SK-N-SH treated with all-trans-retinoic acid at 6 μM for 48 hours (cell line): Measurements from ENCODE around the gene C3.

Source experiments
- ATAC-seq: fragments of 200-7000 bp; cut with Tn5 transposase; 3 replicates; pipeline ENCODE4 v1.9.1; 2020; ENCODE audit warnings: mild to moderate bottlenecking, moderate library complexity
- ARNTL ChIP-seq: fragments of 450-650 bp; formaldehyde crosslinking; IDR thresholded peaks from 2 replicates; pipeline ENCODE4 v1.5.0; 2020; ENCODE audit warnings: low read depth, mild to moderate bottlenecking, moderate library complexity, borderline replicate concordance
- BACH2 ChIP-seq: fragments of 250-450 bp; sonication (Bioruptor Pico); IDR thresholded peaks from 2 replicates; pipeline ENCODE4 v1.9.0; 2021; ENCODE audit warnings: mild to moderate bottlenecking, borderline replicate concordance
- CSDC2 ChIP-seq: fragments of 250-450 bp; sonication (Bioruptor Pico); IDR thresholded peaks from 2 replicates; pipeline ENCODE4 v1.5.0; 2020; ENCODE audit warnings: mild to moderate bottlenecking, moderate library complexity
- ESRRG ChIP-seq: fragments of 250-450 bp; sonication (Bioruptor Pico); IDR thresholded peaks from 2 replicates; pipeline ENCODE4 v1.6.1; 2021; ENCODE audit warnings: mild to moderate bottlenecking
- GLIS3 ChIP-seq: fragments of 250-450 bp; sonication (Bioruptor Pico); IDR thresholded peaks from 2 replicates; pipeline ENCODE4 v1.5.0; 2020; ENCODE audit warnings: mild to moderate bottlenecking, moderate library complexity
- ISL1 ChIP-seq: fragments of 250-450 bp; sonication (Bioruptor Pico); IDR thresholded peaks from 2 replicates; pipeline ENCODE4 v2.1.2; 2022; ENCODE audit warnings: mild to moderate bottlenecking, moderate library complexity
- OSR1 ChIP-seq: fragments of 250-450 bp; sonication (Bioruptor Pico); IDR thresholded peaks from 2 replicates; pipeline ENCODE4 v1.8.0; 2022; ENCODE audit warnings: moderate library complexity, mild to moderate bottlenecking, inconsistent platforms
- PPARA ChIP-seq: fragments of 250-450 bp; sonication (Bioruptor Pico); IDR thresholded peaks from 2 replicates; pipeline ENCODE4 v1.5.0; 2020; ENCODE audit warnings: mild to moderate bottlenecking, borderline replicate concordance
- RARB ChIP-seq: fragments of 250-450 bp; sonication (Bioruptor Pico); IDR thresholded peaks from 2 replicates; pipeline ENCODE4 v1.8.0; 2021; ENCODE audit warnings: mild to moderate bottlenecking, moderate library complexity
- SNAI2 ChIP-seq: fragments of 250-450 bp; sonication (Bioruptor Pico); IDR thresholded peaks from 2 replicates; pipeline ENCODE4 v1.5.0; 2020; ENCODE audit warnings: mild to moderate bottlenecking, moderate library complexity
- TCF4 ChIP-seq: fragments of 250-450 bp; sonication (Bioruptor Pico); IDR thresholded peaks from 2 replicates; pipeline ENCODE4 v1.8.0; 2021; ENCODE audit warnings: mild to moderate bottlenecking, moderate library complexity, borderline replicate concordance
- ZC3H10 ChIP-seq: fragments of 250-450 bp; sonication (Bioruptor Pico); IDR thresholded peaks from 2 replicates; pipeline ENCODE4 v1.5.1; 2021; ENCODE audit warnings: mild to moderate bottlenecking, moderate library complexity
- ZFP3 ChIP-seq: fragments of 250-450 bp; sonication (Bioruptor Pico); IDR thresholded peaks from 2 replicates; pipeline ENCODE4 v1.5.0; 2020; ENCODE audit warnings: mild to moderate bottlenecking, moderate library complexity
- ZFP30 ChIP-seq: fragments of 450-650 bp; formaldehyde crosslinking; IDR thresholded peaks from 2 replicates; pipeline ENCODE4 v1.5.0; 2022; ENCODE audit warnings: mild to moderate bottlenecking, moderate library complexity
- ZNF565 ChIP-seq: fragments of 450-650 bp; formaldehyde crosslinking; conservative IDR thresholded peaks from 2 replicates; pipeline ENCODE4 v1.5.0; 2020; ENCODE audit warnings: low read depth, mild to moderate bottlenecking, moderate library complexity
- ZNF70 ChIP-seq: fragments of 450-650 bp; formaldehyde crosslinking; IDR thresholded peaks from 2 replicates; pipeline ENCODE4 v1.5.0; 2020; ENCODE audit warnings: mild to moderate bottlenecking, moderate library complexity
- ZNF8 ChIP-seq: fragments of 450-650 bp; formaldehyde crosslinking; IDR thresholded peaks from 2 replicates; pipeline ENCODE4 v1.5.0; 2020; ENCODE audit warnings: mild to moderate bottlenecking, moderate library complexity
- TF ChIP-seq, protein P1 (sequence below): fragments of 250-450 bp; sonication (Bioruptor Pico); IDR thresholded peaks from 2 replicates; pipeline ENCODE4 v1.5.1; 2020; ENCODE audit warnings: low read depth, mild to moderate bottlenecking, moderate library complexity
- TF ChIP-seq, protein P2 (sequence below): fragments of 250-450 bp; sonication (Bioruptor Pico); IDR thresholded peaks from 2 replicates; pipeline ENCODE4 v1.5.1; 2021; ENCODE audit warnings: mild to moderate bottlenecking, moderate library complexity
- TF ChIP-seq, protein P3 (sequence below): fragments of 250-450 bp; sonication (Bioruptor Pico); IDR thresholded peaks from 2 replicates; pipeline ENCODE4 v1.5.0; 2020; ENCODE audit warnings: mild to moderate bottlenecking, moderate library complexity
- TF ChIP-seq, protein P4 (sequence below): fragments of 250-450 bp; sonication (Bioruptor Pico); IDR thresholded peaks from 2 replicates; pipeline ENCODE4 v1.8.0; 2021; ENCODE audit warnings: low read depth, mild to moderate bottlenecking, moderate library complexity, borderline replicate concordance

C3 gene

DNA sequence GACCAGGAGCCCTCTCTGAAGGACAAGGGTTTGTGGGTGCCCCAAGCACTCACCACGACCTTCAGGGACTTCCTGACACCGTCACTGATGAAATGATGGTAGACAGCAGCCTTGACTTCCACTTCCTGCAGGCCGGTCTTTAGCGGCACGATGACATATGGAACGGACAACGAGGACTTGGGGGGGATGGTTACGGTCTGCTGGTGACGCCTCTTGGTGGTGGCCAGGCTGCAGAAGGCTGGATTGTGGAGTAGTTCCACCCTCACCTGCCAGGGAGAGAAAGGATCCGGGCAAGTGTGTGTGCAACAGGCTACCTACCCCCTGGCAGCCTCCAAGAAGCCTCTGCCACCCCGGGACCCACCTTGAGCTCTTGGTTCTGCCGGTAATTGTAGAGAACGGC is 23.2 kb downstream of the C3 start:
- no peak for ATAC-seq
- TF ChIP-seq CSDC2 (CRISPR knock-in tag) (no peak), ISL1 (CRISPR knock-in tag) (no peak), RARB (no peak), ARNTL (CRISPR knock-in tag) (no peak), OSR1 (CRISPR knock-in tag) (no peak)
- TF ChIP-seq, protein P1, sequence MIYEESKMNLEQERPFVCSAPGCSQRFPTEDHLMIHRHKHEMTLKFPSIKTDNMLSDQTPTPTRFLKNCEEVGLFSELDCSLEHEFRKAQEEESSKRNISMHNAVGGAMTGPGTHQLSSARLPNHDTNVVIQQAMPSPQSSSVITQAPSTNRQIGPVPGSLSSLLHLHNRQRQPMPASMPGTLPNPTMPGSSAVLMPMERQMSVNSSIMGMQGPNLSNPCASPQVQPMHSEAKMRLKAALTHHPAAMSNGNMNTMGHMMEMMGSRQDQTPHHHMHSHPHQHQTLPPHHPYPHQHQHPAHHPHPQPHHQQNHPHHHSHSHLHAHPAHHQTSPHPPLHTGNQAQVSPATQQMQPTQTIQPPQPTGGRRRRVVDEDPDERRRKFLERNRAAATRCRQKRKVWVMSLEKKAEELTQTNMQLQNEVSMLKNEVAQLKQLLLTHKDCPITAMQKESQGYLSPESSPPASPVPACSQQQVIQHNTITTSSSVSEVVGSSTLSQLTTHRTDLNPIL (CRISPR knock-in tag): no peak

DNA sequence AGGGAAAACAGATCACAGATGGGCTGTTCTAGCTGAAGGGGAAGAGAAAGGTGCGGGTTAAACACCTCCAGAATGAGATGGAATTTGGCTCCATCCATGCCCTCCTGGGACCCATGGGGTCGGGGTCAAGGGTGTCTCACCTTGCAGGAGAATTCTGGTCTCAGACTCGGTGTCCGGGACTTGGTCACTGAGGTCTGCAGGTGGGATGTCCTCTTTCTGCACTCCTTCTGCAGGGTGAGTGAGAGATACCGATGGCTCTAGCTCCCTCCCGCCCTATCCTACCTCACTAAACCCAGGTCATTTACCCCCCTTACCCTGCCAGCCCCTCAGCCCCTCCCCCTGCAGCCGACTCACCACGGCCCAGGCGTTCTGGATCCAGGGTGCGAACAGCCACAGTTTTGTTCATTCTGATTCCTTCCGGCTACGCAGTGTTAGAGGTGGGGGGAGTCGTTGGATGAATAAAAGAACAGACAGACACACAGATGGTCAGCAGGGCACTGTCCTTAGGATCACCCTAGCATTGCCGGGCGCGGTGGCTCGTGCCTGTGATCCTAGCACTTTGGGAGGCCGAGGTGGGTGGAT is 24.1 kb downstream of the C3 start:
- no peak for TF ChIP-seq ARNTL (CRISPR knock-in tag)
- TF ChIP-seq ESRRG (CRISPR knock-in tag): no peak
- no peak for ATAC-seq

DNA sequence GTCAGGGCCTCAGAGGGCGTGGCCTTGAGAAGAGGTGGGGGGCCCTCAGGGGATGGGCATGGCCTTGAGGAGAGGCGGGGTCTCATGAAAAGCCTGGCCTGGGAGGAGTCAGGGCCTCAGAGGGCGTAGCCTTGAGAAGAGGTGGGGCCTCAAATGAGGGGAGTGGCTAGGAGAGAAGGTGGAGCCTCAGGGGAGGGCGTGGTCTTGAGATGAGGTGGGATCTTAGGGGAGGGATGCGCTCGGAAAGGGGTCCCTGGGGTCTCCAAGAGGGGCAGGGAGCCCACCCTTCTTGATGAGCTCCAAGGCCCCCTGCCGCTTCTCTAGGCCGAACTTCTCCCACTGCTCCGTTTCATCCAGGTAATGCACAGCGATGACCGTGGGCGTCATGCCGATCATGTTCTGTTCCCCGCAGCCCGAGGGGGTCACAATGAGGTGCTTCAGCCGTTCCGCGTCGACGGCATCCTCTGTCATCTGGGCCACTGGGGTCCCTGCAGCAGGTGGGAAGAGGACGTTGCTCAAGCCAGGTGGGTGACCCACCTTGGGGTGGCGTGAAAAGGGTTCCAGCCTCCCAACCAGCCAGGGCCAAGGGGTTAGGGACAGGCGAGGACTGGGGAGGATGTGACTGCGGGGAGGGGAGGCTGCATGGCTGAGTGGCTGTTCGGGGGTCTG is 26.2 kb downstream of the C3 start:
- ATAC-seq: no peak
- TF ChIP-seq, protein P1 (CRISPR knock-in tag): no peak
- TF ChIP-seq TCF4 (CRISPR knock-in tag) (no peak), PPARA (CRISPR knock-in tag) (no peak), SNAI2 (CRISPR knock-in tag) (no peak), GLIS3 (CRISPR knock-in tag) (no peak), CSDC2 (CRISPR knock-in tag) (no peak), ZNF565 (CRISPR knock-in tag) (no peak), ZNF70 (CRISPR knock-in tag) (no peak), BACH2 (CRISPR knock-in tag) (no peak), ZFP30 (CRISPR knock-in tag) (no peak), OSR1 (CRISPR knock-in tag) (no peak), ISL1 (CRISPR knock-in tag) (no peak), ZNF8 (no peak), ARNTL (CRISPR knock-in tag) (no peak), ZC3H10 (CRISPR knock-in tag) (no peak), ESRRG (CRISPR knock-in tag) (no peak), ZFP3 (CRISPR knock-in tag) (no peak)
- TF ChIP-seq, protein P2, sequence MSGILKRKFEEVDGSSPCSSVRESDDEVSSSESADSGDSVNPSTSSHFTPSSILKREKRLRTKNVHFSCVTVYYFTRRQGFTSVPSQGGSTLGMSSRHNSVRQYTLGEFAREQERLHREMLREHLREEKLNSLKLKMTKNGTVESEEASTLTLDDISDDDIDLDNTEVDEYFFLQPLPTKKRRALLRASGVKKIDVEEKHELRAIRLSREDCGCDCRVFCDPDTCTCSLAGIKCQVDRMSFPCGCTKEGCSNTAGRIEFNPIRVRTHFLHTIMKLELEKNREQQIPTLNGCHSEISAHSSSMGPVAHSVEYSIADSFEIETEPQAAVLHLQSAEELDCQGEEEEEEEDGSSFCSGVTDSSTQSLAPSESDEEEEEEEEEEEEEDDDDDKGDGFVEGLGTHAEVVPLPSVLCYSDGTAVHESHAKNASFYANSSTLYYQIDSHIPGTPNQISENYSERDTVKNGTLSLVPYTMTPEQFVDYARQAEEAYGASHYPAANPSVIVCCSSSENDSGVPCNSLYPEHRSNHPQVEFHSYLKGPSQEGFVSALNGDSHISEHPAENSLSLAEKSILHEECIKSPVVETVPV (CRISPR knock-in tag): no peak
- TF ChIP-seq, protein P3, sequence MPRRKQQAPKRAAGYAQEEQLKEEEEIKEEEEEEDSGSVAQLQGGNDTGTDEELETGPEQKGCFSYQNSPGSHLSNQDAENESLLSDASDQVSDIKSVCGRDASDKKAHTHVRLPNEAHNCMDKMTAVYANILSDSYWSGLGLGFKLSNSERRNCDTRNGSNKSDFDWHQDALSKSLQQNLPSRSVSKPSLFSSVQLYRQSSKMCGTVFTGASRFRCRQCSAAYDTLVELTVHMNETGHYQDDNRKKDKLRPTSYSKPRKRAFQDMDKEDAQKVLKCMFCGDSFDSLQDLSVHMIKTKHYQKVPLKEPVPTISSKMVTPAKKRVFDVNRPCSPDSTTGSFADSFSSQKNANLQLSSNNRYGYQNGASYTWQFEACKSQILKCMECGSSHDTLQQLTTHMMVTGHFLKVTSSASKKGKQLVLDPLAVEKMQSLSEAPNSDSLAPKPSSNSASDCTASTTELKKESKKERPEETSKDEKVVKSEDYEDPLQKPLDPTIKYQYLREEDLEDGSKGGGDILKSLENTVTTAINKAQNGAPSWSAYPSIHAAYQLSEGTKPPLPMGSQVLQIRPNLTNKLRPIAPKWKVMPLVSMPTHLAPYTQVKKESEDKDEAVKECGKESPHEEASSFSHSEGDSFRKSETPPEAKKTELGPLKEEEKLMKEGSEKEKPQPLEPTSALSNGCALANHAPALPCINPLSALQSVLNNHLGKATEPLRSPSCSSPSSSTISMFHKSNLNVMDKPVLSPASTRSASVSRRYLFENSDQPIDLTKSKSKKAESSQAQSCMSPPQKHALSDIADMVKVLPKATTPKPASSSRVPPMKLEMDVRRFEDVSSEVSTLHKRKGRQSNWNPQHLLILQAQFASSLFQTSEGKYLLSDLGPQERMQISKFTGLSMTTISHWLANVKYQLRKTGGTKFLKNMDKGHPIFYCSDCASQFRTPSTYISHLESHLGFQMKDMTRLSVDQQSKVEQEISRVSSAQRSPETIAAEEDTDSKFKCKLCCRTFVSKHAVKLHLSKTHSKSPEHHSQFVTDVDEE (CRISPR knock-in tag): no peak
- TF ChIP-seq, protein P4, sequence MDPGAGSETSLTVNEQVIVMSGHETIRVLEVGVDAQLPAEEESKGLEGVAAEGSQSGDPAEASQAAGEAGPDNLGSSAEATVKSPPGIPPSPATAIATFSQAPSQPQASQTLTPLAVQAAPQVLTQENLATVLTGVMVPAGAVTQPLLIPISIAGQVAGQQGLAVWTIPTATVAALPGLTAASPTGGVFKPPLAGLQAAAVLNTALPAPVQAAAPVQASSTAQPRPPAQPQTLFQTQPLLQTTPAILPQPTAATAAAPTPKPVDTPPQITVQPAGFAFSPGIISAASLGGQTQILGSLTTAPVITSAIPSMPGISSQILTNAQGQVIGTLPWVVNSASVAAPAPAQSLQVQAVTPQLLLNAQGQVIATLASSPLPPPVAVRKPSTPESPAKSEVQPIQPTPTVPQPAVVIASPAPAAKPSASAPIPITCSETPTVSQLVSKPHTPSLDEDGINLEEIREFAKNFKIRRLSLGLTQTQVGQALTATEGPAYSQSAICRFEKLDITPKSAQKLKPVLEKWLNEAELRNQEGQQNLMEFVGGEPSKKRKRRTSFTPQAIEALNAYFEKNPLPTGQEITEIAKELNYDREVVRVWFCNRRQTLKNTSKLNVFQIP (CRISPR knock-in tag): no peak
